Measurements from ENCODE around the gene ZFHX3. TPM values are rescaled to one million over a fixed set of nuclear protein-coding genes. Genes with fewer than 3 reads are reported as not detected.

ZFHX3 gene
- total RNA-seq, 1 experiment from 2014 or later, result 1.5 TPM

- Mint-ChIP-seq H3K27ac (no peak overlapping the region), H3K27me3 (ENCODE audit: low read depth) (no peaks in the 10 kb centered on the region), H3K4me3 (no peak overlapping the region), H3K36me3 (ENCODE audit: insufficient read depth in 1 of 3, low read depth in 3 of 3) (peaks cover 0 to 6% (median 3%) of the 10 kb centered on the region in 3 experiments; a peak in 1 of 7 replicates), H3K9me3 (no peaks in the 10 kb centered on the region), H3K4me1 (peaks cover 2 to 11% of the 10 kb centered on the region in 2 experiments; a peak in 3 of 4 replicates)
- H3K4me2 ChIP-seq (ENCODE audit: insufficient read depth, insufficient read length, low read length), result no peak overlapping the region
- H2BK15ac ChIP-seq (ENCODE audit: low read depth, low read length), result no peak overlapping the region
- H2BK20ac ChIP-seq (ENCODE audit: low read depth, low read length, poor library complexity, severe bottlenecking), result no peak overlapping the region
- no peak overlapping the region for H2AK5ac ChIP-seq (ENCODE audit: insufficient read length, low read length)
- H3K27me3 ChIP-seq (ENCODE audit: insufficient read depth, low read length), result no peaks in the 10 kb centered on the region
- H3K23me2 ChIP-seq (ENCODE audit: insufficient read length, low read depth, low read length, poor library complexity, severe bottlenecking), result no peaks in the 10 kb centered on the region
- no peak overlapping the region for H3T11ph ChIP-seq (ENCODE audit: low read length)
- DNase-seq, result no peak
- no peak overlapping the region for H2AFZ ChIP-seq (ENCODE audit: low read length)
- no peaks in the 10 kb centered on the region for H3K79me2 ChIP-seq (ENCODE audit: insufficient read depth, low read length)
- H2BK12ac ChIP-seq (ENCODE audit: insufficient read length, low read depth, low read length), result no peak overlapping the region
- H3K79me1 ChIP-seq (ENCODE audit: insufficient read depth, low read depth, low read length, poor library complexity, severe bottlenecking), result no peaks in the 10 kb centered on the region
- H3K9ac ChIP-seq (ENCODE audit: extremely low read depth, insufficient read length, low read length), result no peak overlapping the region
- no peaks in the 10 kb centered on the region for H3K4me1 ChIP-seq (ENCODE audit: insufficient read depth, low read length)
- no peak overlapping the region for H3K18ac ChIP-seq (ENCODE audit: insufficient read length, low read depth, low read length)
- no peak overlapping the region for H3K56ac ChIP-seq (ENCODE audit: insufficient read length, low read depth, low read length)
- no peaks in the 10 kb centered on the region for H3K9me3 ChIP-seq (ENCODE audit: control insufficient read depth, low read depth, low read length)
- no peak overlapping the region for H3K23ac ChIP-seq (ENCODE audit: insufficient read length, low read depth, low read length)
- no peak overlapping the region for H4K91ac ChIP-seq (ENCODE audit: insufficient read length, low read depth, low read length)
- TF ChIP-seq CTCF (conservative IDR thresholded peaks at IDR 0.05), result no peak
- no peaks in the 10 kb centered on the region for H4K20me1 ChIP-seq (ENCODE audit: control insufficient read depth, insufficient read depth, insufficient read length)
- peak overlapping the region; percentile 39; the same call in 1 of the 2 replicates for H3K14ac ChIP-seq (ENCODE audit: insufficient read depth, low read length)
- H3K4ac ChIP-seq (ENCODE audit: low read depth, low read length), result no peak overlapping the region
- no peak overlapping the region for H4K5ac ChIP-seq (ENCODE audit: insufficient read length, low read depth, low read length)
- no peak overlapping the region for H2BK5ac ChIP-seq (ENCODE audit: insufficient read length, low read length)
- WGBS (ENCODE audit: extremely low coverage, insufficient read length, low lambda C conversion rate), result no CpG with 5 or more reads among the region's 3 CpGs
- no peak overlapping the region for H3K27ac ChIP-seq (ENCODE audit: insufficient read length, low read depth, low read length)
- H2BK120ac ChIP-seq (ENCODE audit: low read depth, low read length, poor library complexity, severe bottlenecking), result no peak overlapping the region
- no peak overlapping the region for H4K8ac ChIP-seq (replicated peaks; ENCODE audit: insufficient read length, low read depth, low read length)
Measured at GRCh38 chr16:72797621-72798020, 250.3 kb downstream of the ZFHX3 start.

Measured in H9 (cell line).